Measurements from ENCODE around the gene MC4R.
"Not testable (repeated sequence)": the region's sequence is repeated elsewhere in the genome, so short reads cannot be mapped to it uniquely, and the experiment has no call there.

Gene MC4R

DNA sequence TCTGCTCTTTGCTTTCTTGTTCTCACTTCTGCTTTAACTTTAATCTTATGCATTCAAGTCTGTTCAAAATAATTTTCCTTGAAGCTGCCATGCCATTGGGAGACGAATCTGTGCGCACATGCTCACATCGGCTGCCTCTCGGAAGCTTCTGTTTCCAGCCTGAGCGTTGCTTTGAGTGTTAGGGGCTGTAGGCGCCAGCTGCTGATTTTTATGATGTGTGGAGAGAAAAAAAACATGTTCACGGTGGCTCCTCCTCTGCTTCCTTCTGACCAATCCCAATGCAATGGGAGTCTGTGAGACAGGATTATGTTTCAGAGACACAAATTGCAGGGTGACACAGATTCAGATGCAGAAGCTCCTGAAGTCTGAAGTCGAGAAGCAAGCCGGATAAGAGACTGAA lies at the start of gene MC4R:
TSS of gene MC4R (minus strand) at position 180 of the 400 bp plus-strand sequence. CDS start 426 bp downstream, outside the sequence.
- DNase-seq (ENCODE audit: low read depth) = no peak

DNA sequence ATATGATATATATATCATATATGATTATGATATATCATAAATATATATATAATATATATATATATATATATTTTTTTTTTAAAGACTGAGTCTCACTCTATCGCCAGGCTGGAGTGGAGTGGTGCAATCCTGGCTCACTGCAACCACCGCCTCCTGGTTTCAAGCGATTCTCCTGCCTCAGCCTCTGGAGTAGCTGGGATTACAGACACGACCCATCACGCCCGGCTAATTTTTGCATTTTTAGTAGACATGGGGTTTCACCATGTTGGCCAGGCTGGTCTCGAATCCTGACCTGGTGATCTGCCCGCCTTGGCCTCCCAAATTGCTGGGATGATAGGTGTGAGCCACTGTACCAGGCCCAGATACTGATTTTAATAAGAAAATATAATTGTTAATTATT lies 49.7 kb upstream of the MC4R start:
- not testable (repeated sequence) for DNase-seq (ENCODE audit: low read depth)

DNA sequence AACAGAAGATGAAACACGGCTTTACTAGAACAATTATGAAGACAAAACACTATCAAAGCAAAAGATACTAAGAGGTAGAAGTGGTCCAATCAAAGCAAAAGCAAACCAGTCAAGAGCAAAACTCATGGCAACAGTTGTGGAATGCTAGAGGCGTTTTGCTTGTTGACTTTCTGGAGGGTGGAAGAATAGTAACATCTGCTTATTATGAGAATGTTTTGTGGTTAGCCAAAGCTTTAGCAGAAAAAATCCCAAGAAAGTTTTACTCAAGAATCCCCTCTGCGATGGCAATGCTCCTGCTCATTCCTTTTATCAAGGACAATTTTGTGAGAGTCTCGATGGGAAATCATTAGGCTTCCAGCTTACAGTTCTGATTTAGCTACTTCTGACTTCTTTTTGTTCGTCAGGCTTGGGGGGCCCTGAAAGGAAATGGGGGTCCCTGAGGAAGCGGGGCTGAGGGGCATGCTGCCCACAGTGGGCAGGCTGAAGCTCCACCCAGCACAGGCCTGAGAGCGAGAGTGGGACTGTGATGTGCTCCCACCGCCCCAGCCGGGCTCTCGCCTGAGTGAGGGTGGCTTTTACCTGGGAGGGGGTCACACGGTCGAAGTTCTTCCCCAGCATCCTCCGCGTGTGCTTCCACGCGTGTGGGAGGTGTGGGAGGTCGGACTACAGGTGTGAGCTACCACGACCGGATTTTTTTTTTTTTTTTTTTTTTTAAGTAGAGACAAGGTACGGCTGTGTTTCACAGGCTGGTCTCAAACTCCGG lies 49.0 kb upstream of the MC4R start:
- DNase-seq (ENCODE audit: low read depth) = no peak

DNA sequence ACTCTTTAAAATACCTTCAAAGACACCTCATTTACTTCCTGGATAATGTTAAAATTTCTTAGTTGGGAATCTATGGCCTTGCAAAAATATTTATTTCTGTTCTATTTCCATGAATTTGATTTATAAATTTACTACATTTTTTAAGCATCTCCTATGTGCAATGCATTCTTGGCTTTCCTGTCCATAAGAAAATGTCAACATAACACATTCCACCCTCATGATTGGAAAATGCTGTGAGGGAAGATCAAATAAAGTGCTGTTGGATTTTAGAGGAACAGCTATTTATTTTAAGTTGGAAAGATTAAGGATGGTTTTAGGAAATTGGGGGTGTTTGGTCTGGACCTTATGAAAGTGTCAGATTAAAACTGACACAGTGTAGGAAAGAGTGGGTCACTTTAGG lies 45.4 kb upstream of the MC4R start:
- no peak for DNase-seq (ENCODE audit: low read depth)

DNA sequence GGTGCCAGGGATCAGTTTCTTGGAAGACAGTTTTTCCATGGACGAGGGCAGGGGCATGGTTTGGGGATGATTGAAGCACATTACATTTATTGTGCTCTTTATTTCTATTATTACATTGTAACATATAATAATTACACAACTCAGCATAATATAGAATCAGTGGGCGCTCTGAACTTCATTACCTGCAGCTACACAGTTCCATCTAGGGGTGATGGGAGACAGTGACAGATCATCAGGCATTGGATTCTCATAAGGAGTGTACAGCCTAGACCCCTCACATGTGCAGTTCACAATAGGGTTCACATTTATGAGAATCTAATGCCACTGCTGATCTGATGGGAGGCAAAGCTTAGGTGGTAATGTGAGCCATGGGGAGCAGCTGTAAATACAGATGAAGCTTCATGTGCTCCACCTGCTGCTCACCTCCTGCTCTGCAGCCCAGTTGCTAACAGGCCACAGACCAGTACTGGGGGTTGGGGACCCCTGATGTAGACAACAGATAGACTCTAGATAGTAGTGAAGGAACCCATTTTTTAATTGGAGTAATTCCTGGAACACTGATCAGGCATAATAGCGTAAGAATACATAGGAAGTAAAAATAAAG lies 41.5 kb upstream of the MC4R start:
- no peak for DNase-seq (ENCODE audit: low read depth)

DNA sequence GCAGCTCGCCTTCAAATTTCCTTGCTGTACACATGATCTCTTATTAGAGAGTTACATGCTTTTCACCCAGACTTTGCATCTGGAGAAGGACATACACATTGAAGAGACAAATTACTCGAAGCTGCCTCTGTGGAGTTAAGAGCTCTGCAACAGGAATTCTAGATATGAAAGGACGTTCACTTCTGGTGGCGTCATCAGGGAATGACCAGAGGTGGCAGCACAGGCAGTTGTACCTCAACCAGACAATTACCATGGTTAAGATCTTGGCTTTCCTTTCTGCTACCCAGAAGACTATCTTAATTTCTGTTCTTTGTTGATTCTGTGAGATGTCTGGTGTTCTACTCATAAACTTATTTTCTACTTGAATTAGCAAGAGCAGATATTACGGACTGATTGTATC lies 39.1 kb upstream of the MC4R start:
- no peak for DNase-seq (ENCODE audit: low read depth)

DNA sequence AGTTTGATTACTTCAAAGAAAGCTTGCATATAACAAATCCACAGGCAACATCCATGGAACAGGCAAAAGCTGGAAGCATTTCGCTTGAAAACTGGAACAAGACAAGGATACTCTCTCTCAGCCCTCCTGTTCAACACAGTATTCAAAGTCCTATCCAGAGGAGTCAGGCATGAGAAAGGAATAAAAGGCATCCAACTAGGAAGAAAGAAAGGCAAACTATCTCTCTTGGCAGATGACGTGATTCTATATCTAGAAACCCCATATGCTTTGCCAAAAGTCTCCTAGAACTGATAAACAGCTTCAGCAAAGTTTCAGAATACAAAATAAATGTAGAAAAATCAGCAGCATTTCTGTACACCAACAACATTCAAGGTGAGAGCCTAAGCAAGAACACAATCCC lies 34.1 kb upstream of the MC4R start:
- DNase-seq (ENCODE audit: low read depth) = no peak

DNA sequence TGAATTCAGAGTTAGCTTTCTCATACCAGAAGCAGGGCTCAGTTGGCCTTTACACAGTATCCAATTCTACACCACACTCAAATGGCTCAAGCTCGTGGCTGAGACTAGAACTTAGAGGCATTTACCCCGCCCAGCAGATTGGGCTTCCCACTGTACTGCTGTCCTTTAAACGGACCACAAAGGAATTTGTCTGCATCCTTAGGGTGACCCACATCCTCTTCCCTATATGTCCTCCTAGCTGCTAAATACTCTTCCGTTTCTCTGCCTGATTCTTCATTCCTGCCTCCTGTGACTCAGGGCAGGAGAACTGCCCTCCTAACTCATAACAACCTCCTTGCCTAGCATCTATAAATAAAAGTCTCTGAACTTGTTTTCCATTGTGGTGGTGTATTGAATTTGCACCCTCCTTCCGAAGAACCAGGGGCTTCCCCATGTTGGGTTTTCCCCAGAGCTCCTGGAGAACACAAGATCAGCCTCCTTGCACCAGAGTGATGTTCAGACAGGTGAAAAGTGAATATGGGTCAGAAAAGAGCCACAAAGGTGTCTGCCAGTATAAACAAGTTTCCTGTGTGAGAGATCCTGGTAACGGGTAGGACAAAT lies 32.0 kb upstream of the MC4R start:
- no peak for DNase-seq (ENCODE audit: low read depth)

DNA sequence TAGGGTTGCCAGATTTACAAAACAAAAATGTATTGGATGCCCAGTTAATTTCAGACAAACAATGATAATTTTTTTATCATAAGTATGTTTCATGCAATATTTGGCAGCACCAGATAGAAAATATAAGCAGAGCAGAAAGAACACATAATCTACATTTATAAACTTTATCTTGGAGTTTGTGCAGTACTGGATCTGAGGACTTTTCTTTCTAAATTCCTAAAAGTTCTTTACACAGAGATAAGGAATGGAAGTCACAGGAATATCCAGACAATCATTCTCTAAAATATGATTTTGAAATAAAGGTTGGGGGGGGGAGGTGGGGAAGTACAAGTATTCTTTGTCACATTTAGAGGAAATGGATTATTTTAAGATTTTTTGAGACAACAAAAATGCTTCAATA lies 28.8 kb upstream of the MC4R start:
- no peak for DNase-seq (ENCODE audit: low read depth)

DNA sequence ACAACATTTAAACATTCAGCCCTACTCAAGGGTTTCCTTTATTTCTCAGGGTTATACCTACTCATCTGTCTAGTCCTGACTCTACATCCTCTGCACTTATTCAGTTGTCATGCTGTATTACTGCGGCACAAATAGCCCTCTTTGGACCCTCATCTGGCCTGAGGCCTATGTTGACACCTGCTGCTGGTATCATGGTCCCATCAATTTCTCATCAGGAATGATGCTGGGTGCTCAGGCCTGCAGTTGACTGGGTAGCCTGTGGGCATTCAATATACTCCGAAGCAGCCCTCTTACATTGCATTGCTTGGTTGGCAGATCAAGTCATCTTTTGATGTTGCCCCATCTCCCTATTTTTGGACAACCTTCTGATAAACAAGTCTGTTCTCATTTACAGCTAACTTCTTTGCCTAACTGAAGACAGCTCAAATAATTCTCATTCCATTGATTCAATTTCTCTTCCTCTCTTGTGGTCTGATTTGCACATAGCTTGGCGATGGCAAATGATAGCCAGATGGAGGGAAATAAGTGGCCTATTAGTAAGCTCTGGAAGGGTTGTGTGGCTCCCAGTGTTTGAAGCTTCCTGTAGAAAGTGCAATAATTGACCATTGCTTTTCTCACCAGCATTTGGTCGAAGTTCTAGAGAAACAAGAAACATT lies 19.1 kb upstream of the MC4R start:
- DNase-seq (ENCODE audit: low read depth) = no peak

DNA sequence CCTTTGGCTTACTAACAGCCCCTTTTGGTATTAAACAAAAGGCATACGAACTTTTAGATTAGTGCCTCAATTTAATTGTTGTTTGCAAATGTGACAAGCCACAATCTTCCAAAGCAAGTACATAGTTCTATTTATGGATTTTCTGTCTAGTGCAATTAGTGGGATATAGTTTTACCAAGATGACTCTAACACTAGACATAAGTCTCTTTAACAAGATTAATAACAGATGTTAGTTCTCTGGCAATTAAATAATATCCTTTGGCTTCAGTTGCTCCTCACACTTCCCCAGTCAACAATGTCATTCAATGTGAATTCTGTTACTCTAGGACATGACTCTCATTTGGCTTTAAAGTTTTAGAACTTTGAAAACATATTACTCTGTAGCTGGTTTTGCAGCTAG lies 16.7 kb upstream of the MC4R start:
- DNase-seq (ENCODE audit: low read depth) = no peak

DNA sequence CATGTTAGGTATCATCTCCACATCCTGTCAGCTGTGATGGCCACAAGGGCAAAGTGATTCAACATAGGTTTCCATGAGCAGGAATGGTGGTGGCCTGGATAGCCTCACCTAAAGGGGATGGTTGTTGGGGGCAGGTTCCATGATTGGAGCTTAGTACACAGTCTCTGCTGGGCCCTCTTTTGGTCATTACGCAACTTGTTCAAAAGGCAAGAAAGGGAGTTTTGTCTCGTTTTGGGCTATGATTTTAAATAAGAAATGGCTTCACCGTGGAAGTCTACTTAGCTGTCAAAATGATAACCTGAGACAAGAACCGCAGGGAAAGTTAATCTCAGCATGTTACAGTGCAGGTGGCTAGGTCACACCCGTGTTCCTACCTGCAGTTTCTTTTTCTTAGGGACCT lies 13.1 kb upstream of the MC4R start:
- no peak for DNase-seq (ENCODE audit: low read depth)

DNA sequence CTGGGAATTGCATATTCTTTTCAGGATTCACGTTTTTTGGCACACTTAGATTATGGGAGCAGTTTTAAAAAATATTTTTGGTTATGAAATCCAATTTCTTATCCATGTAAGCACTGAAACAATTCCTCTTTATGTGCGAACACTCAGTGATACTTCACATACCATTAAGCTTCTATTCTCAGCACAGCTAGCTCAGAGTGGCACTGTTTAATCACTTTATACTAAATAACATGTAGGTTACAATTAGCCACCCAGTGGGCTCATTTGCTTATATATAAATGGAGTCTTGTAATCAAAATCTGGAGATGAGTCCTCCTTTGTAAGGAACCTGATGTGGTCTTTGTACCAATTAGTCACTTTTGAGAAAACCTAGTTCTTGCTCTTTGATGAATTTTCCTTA lies 11.3 kb upstream of the MC4R start:
- no peak for DNase-seq (ENCODE audit: low read depth)

DNA sequence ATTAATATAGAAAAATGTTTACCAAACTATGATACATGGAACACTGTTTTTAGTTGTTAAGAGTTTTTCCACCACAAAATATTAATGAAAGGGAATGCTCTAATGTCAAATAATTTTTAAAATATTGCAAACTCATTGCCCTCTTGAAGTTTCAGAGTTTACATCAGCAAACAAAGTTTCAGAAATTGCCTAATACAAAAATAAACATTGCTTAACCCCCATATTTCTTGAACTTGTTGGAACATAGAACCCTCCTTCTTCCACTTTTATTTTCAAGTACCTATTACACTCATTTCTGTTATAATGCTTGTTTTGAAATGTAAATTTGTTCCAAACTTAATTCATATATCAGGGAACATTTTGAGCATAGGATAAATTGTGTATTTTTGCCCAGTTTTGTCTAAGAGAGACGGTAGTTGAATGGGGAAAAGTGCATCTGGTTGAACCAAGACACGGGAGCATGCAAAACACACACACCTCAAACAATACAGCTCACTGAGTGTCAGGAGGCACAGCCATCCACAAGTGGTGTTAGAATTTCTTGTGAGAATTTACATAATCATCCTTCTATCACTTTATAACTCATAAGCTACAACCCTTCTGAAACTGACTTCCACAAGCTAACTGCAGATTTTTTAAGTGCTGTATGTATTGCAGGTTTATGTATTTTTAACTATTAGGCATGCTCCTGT lies 5.3 kb upstream of the MC4R start:
- no peak for DNase-seq (ENCODE audit: low read depth)

DNA sequence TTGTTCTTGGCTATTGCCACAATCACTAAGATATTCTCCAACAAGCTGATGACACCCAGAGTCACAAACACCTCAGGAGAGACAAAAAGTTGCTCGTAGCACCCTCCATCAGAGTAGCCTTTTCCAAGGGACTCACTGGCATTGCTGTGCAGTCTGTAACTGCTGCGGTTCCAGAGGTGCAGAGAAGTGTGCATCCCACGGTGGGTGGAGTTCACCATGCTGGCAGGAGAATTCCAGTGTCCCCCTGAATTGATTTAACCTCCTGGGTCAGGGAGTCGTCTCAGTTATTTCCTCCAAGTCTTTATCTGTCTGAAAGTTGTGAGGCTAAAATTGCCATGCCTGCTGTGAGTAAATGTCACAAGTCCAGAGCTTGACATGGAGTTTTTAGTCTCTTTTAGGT lies 443 bp downstream of the MC4R start:
- no peak for DNase-seq (ENCODE audit: low read depth)

DNA sequence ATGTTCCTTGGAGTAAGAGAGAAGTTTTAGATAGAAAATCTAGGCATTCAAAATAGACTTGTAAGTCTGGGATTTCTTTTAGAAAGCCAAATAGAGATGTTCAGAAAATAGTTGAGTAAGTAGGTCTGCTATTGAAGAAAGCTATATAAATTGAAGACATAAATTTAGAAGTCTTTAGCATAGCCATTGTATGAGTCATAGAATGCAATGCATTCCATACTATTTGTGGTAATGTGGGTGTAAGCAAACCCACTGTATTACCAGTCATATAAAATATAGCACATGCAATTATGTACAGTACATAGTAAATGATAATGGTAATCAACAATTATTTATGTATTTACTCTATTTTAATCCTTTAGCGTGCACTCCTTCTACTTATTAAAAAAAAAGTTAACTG lies 14.1 kb downstream of the MC4R start:
- DNase-seq (ENCODE audit: low read depth) = no peak

DNA sequence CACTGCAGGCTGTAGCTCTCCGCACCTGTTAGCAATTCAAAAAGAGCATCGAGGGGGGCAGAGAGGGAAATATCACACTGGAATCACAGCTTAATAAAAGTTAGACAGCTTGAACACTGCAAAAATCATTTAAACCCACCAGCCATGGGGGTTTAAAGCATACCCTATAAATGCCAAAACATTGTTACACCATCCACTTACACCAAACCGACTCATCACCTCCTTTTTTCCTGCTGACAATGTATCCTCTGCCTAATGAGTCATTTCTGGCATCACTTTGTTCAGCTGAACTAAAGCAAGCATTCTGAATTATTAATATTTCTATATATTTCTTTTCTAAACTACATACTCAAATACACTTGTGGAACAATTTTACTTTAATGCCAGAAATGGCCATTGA lies 21.6 kb downstream of the MC4R start:
- no peak for DNase-seq (ENCODE audit: low read depth)

DNA sequence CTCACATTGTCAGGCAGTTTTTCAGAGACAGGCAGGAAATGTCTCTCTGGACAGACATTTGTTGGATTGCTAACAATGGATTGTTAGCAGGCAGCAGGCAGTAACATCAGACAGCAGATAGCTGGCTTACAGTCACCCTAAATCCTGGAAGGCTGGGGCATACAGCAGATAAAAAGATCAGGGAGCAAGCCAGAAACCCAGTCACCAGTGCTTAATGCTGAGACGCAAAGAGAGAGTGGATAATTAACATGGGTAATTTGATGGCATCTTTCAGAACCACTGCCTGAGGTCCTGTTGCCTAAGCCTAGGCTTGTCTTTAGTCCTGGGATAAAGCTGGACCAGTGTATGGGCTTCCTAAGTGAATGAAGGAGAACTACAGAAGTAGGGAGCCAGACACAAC lies 22.4 kb downstream of the MC4R start:
- no peak for DNase-seq (ENCODE audit: low read depth)

DNA sequence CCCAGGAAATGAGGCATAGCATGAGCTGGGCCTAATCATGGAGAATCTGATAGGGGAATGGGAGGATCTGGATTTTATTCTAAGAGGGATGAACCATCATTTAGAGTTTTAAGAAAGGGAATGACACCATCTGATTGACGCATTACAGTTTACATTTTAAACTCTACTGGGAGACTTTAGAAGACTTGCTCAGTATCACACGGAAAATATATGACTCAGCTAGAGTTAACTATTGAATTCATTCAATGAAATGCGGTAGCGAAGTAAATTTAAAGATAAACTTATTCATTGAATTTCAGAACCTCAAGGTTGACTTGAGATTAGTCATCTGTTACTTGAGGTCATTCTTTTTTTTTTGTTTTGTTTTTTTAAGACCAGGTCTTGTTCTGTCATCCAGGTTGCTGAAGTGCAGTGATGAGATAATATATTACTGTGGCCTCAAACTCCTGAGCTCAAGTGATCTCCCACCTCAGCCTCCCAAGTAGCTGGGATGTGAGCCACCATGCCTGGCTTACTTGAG lies 25.0 kb downstream of the MC4R start:
- no peak for DNase-seq (ENCODE audit: low read depth)

DNA sequence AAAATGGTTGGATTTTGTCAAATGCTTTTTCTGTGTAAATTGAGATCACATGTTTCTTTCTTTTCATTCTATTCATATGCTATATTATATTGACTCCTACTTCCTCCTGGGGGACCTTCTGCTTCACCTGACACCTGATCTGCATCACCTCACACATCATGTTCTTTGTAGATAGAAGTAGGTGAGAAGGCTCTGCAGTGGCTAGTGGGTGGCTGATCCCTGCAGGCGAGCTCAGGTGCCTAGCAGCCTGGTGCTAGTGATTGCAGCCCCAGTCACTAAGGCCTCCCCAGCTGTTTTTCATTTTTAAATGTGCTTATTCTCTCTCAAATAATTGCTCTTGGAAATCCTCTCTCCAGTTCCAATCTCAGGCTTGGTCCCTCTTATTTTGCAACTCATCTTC lies 33.6 kb downstream of the MC4R start:
- no peak for DNase-seq (ENCODE audit: low read depth)

DNA sequence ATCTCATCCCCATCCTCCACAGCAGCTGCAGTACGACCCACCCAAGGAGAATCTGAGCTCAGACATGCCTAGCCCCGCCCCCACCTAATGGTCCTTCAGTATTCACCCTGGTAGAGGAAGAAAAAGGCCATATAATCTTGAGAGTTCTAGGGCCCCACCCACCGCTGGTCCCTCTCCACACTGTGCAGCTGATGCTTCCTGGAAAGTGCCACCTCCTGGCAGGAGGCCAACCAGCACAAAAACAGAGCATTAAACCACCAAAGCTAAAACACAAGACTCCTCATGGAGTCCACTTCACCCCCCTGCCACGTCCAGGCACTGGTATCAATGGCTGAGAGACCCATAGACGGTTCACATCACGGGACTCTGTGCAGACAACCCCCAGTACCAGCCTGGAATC lies 40.7 kb downstream of the MC4R start:
- DNase-seq (ENCODE audit: low read depth) = no peak

DNA sequence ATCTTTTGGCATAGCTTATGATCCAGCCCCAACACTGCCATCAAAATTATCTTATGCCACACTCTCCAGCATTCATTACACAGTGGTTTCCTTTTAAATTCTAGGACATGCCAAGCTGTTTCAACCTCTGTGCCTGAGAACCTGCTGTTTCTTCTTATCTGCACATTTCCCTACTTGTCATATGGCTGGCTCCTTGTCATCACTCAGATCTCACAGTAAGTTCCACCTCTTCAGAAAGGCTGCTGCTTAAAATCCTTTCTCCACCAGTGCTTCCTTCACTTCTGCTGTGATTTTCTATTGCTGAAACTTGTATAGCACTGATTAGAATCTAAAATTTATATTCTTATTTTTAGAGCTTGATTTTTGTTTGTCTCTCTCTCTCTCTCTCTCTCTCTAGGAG lies 43.4 kb downstream of the MC4R start:
- no peak for DNase-seq (ENCODE audit: low read depth)
